Transverse colon (tissue), 4 donors: ENCODE measurements around the gene RBCK1.

Experiments
- EP300 ChIP-seq: sonication (generic); formaldehyde crosslinking; IDR thresholded peaks from one replicate; pipeline ENCODE4 v1.6.1; 2017; ENCODE audit warnings: antibody characterized with exemption, low read depth
- POLR2A ChIP-seq: fragments of 450-650 bp; IDR thresholded peaks from one replicate; pipeline ENCODE4 v1.6.1; 2016; ENCODE audit warnings: antibody characterized with exemption, mild to moderate bottlenecking, moderate library complexity
- POLR2AphosphoS5 ChIP-seq, 3 donors: sonication (generic); formaldehyde crosslinking; IDR thresholded peaks; one replicate each; pipeline ENCODE4 v1.6.1; 2016; ENCODE audit warnings: antibody characterized with exemption in 3 of 3
- TF ChIP-seq, protein P1 (sequence below), 5 experiments: fragments of 200-600 bp in 3 of 5; fragments of 450-650 bp in 2 of 5; sonication (generic) in 3 of 5; IDR thresholded peaks; 1 replicate in 2 of 5; 2 replicates in 3 of 5; pipeline ENCODE4 v1.5.1; 2016 to 2017; ENCODE audit warnings: antibody characterized with exemption in 5 of 5, inconsistent platforms in 3 of 5, mild to moderate bottlenecking in 2 of 5, moderate library complexity in 1 of 5

GRCh38 chr20:402496-402885 lies 5.6 kb upstream of the RBCK1 start:
- TF ChIP-seq, protein P1, sequence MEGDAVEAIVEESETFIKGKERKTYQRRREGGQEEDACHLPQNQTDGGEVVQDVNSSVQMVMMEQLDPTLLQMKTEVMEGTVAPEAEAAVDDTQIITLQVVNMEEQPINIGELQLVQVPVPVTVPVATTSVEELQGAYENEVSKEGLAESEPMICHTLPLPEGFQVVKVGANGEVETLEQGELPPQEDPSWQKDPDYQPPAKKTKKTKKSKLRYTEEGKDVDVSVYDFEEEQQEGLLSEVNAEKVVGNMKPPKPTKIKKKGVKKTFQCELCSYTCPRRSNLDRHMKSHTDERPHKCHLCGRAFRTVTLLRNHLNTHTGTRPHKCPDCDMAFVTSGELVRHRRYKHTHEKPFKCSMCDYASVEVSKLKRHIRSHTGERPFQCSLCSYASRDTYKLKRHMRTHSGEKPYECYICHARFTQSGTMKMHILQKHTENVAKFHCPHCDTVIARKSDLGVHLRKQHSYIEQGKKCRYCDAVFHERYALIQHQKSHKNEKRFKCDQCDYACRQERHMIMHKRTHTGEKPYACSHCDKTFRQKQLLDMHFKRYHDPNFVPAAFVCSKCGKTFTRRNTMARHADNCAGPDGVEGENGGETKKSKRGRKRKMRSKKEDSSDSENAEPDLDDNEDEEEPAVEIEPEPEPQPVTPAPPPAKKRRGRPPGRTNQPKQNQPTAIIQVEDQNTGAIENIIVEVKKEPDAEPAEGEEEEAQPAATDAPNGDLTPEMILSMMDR (IDR thresholded peaks at IDR 0.05), result no peak
- TF ChIP-seq POLR2A, result no peak
- TF ChIP-seq EP300, result no peak
- TF ChIP-seq POLR2AphosphoS5 (IDR thresholded peaks at IDR 0.05), result no peak
